Measurements from ENCODE around the gene ZNF282.
"Not testable (repeated sequence)": the region's sequence is repeated elsewhere in the genome, so short reads cannot be mapped to it uniquely, and the experiment has no call there.

ZNF282 gene

GRCh38 chr7:149225656-149226055 is 30.3 kb downstream of the ZNF282 start:
- no peak for DNase-seq

- not testable (repeated sequence) for DNase-seq
These were observed 31.0 kb downstream of the ZNF282 start for GRCh38 chr7:149226366-149226765.

- no peak for DNase-seq
These were observed 31.6 kb downstream of the ZNF282 start for GRCh38 chr7:149226840-149227494.

GRCh38 chr7:149228831-149229471 is 33.6 kb downstream of the ZNF282 start:
- DNase-seq = no peak

GRCh38 chr7:149229526-149229925 is 34.2 kb downstream of the ZNF282 start:
- DNase-seq = no peak

GRCh38 chr7:149232362-149232761 is 37.0 kb downstream of the ZNF282 start:
- DNase-seq = no peak

GRCh38 chr7:149233655-149234204 is 38.4 kb downstream of the ZNF282 start:
- not testable (repeated sequence) for DNase-seq

GRCh38 chr7:149237502-149237901 is 42.2 kb downstream of the ZNF282 start:
- DNase-seq = no peak

- DNase-seq = no peak
These were observed 42.7 kb downstream of the ZNF282 start for GRCh38 chr7:149238051-149238450.

- peak; percentile 90 for DNase-seq
These were observed 44.2 kb downstream of the ZNF282 start, which contains the start of gene ZNF212 for GRCh38 chr7:149239345-149240143. Gene ZNF212, plus strand, starts transcription at chr7:149239651. Its CDS starts 128 bp downstream, at chr7:149239779.

- no peak for DNase-seq
These were observed 45.3 kb downstream of the ZNF282 start for GRCh38 chr7:149240637-149241036.

GRCh38 chr7:149241696-149242095 is 46.4 kb downstream of the ZNF282 start:
- DNase-seq = no peak

GRCh38 chr7:149245244-149245643 is 49.9 kb downstream of the ZNF282 start:
- no peak for DNase-seq

GRCh38 chr7:149245744-149246143 is 50.4 kb downstream of the ZNF282 start:
- no peak for DNase-seq

- DNase-seq = no peak
These were observed 53.4 kb downstream of the ZNF282 start for GRCh38 chr7:149248777-149249176.

- DNase-seq = not testable (repeated sequence)
These were observed 54.8 kb downstream of the ZNF282 start for GRCh38 chr7:149250151-149250550.

GRCh38 chr7:149251518-149251917 is 56.2 kb downstream of the ZNF282 start:
- not testable (repeated sequence) for DNase-seq

GRCh38 chr7:149252378-149252777 is 57.0 kb downstream of the ZNF282 start:
- no peak for DNase-seq

GRCh38 chr7:149253665-149254064 is 58.3 kb downstream of the ZNF282 start:
- no peak for DNase-seq

- no peak for DNase-seq
These were observed 59.0 kb downstream of the ZNF282 start for GRCh38 chr7:149254181-149254858.

GRCh38 chr7:149255174-149255573 is 59.8 kb downstream of the ZNF282 start:
- no peak for DNase-seq

- no peak for DNase-seq
These were observed 61.2 kb downstream of the ZNF282 start for GRCh38 chr7:149256568-149256967.

GRCh38 chr7:149257146-149257545 is 61.8 kb downstream of the ZNF282 start:
- no peak for DNase-seq
